Measurements from ENCODE around the gene FOSB. TPM values are rescaled to one million over a fixed set of nuclear protein-coding genes. Genes with fewer than 3 reads are reported as not detected.

FOSB gene
- polyA plus RNA-seq, 1 donor: 250 TPM

DNA sequence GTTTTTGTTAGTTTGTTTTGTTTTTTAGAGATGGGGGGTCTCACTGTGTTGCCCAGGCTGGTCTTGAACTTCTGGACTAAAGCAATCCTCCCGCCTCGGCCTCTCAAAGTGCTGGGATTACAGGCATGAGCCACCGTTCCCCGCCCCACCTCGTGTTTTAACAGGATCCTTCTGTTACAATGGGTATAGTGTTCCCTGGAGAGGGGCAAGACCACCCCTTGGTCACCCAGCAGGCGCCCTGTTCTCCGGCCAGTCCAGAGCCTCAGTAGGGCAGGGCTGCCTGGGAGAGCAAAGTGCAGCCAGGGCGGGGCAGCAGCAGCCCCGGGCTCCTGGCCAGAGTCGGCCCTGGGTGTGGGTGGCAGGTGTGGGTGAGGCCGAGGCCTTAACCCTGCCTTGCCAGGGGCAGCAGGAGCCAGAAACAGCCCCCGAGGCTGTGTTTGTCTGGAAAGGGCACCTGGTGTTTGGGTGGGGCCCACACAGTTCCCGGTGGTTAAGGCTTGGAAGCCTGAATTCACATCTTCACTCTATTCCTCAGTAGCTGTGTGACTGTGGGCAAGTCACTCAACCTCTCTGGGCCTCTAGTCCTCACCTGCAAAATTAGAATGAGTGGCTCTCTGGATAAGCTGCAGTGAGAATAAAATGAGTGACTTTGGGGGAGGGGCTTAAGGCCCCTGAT lies 46.7 kb downstream of the FOSB start:
- Histone ChIP-seq H3K4me3 (ENCODE audit: low read length) (no peak overlapping the region), H3K4me1 (ENCODE audit: control insufficient read depth, insufficient read depth, low read length) (peaks cover 28% of the 10 kb centered on the region), H3K27ac (ENCODE audit: low read length) (peak overlapping the region; percentile 38), H3K36me3 (ENCODE audit: control insufficient read depth, insufficient read depth, low read length) (peaks cover 26% of the 10 kb centered on the region), H3K27me3 (ENCODE audit: control insufficient read depth, insufficient read depth, low read length) (no peaks in the 10 kb centered on the region), H3K9me3 (ENCODE audit: control insufficient read depth, low read depth, low read length) (no peaks in the 10 kb centered on the region)
- WGBS (ENCODE audit: insufficient coverage, low lambda C conversion rate): no CpG with 5 or more reads among the region's 13 CpGs
- peak; percentile 73 to 81 for DNase-seq

DNA sequence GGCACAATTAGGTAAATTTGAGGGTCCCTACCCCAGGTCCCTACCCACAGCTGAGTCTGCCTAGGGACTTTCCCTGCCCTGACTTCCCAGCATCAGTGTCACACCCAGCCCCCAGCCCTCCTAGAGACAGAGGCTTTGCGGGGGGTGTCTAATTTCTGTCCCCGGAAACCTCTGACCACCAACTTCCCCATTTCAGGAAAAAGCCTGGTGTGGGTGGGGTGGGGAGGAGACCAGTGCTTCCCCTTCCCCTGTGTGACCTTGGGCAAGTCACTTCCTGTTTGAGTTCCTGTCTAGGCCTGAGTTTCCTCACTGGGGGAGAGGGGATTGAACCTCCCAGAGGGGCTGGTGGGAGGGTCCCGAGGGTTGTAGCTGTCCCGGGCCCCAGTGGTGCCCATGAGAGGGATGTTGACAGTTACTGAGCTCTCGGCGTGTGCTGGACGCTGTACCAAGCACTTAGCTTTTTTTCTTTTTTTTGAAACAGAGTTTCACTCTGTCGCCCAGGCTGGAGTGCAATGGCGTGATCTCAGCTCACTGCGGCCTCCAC lies 47.4 kb downstream of the FOSB start:
- Histone ChIP-seq H3K4me3 (ENCODE audit: low read length) (no peak overlapping the region), H3K27me3 (ENCODE audit: control insufficient read depth, insufficient read depth, low read length) (no peaks in the 10 kb centered on the region), H3K36me3 (ENCODE audit: control insufficient read depth, insufficient read depth, low read length) (peaks cover 29% of the 10 kb centered on the region), H3K9me3 (ENCODE audit: control insufficient read depth, low read depth, low read length) (no peaks in the 10 kb centered on the region), H3K4me1 (ENCODE audit: control insufficient read depth, insufficient read depth, low read length) (peaks cover 24% of the 10 kb centered on the region), H3K27ac (ENCODE audit: low read length) (peak overlapping the region; percentile 38)
- no peak for DNase-seq
- WGBS (ENCODE audit: insufficient coverage, low lambda C conversion rate): no CpG with 5 or more reads among the region's 10 CpGs

DNA sequence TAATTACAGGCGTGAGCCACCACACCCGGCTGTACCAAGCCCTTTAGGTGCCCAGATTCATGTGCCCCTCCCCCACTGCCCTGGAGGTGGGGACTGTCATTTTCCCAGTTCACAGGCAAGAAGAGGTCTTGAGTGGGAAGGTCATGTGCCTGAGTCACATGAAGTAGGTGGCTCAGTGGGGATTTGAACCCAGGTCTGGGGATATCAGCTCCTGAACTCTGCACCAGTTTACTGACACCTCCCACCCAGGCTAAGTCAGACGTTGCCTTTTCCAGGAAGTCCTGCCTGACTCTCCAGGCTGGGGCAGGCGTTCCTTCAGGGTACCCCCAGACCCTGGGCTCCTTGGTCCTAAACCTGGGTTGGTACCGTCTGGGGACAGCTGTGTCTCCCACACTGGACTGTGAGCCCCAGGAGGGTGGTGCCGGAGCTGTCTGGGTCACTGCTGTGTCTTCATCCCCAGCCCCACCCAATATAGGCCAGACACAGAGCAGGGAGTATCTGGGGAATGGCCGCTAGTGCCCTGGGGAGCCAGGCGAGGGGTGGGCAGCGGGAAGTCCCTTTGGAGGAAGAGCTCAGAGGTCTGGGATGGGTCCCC lies 48.1 kb downstream of the FOSB start:
- Histone ChIP-seq H3K4me3 (ENCODE audit: low read length) (no peak overlapping the region), H3K27ac (ENCODE audit: low read length) (peak overlapping the region; percentile 38), H3K9me3 (ENCODE audit: control insufficient read depth, low read depth, low read length) (no peaks in the 10 kb centered on the region), H3K27me3 (ENCODE audit: control insufficient read depth, insufficient read depth, low read length) (no peaks in the 10 kb centered on the region), H3K36me3 (ENCODE audit: control insufficient read depth, insufficient read depth, low read length) (peaks cover 32% of the 10 kb centered on the region), H3K4me1 (ENCODE audit: control insufficient read depth, insufficient read depth, low read length) (peaks cover 24% of the 10 kb centered on the region)
- peak in 1 of 2 donors; percentile 66 for DNase-seq
- WGBS (ENCODE audit: insufficient coverage, low lambda C conversion rate): no CpG with 5 or more reads among the region's 9 CpGs

DNA sequence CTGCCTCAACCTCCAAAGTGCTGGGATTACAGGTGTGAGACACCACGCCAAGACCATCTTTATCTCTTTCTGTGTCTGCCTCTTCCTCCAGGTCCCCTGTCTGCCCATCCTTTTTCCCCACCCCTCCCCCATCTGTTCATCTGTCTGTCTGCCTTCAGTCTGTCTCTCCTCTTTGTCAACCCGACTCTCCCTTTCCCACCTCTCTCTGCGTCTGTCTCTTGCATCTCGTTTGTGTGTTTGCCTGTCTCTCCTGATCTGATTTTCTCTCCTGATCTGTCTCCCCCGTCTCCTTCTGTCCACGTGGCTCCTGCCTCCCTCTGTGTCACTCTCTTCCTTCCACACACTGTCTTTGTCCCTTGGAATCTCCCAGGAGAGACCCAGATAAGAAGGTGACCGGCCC lies 49.4 kb downstream of the FOSB start:
- no peak overlapping the region for H3K27ac ChIP-seq (ENCODE audit: low read length)
- no peaks in the 10 kb centered on the region for H3K9me3 ChIP-seq (ENCODE audit: control insufficient read depth, low read depth, low read length)
- DNase-seq: no peak
- 50% methylated on average over 2 of the region's 7 CpGs for WGBS (ENCODE audit: insufficient coverage, low lambda C conversion rate)
- peaks cover 38% of the 10 kb centered on the region for H3K36me3 ChIP-seq (ENCODE audit: control insufficient read depth, insufficient read depth, low read length)
- no peak overlapping the region for H3K4me3 ChIP-seq (ENCODE audit: low read length)
- peaks cover 24% of the 10 kb centered on the region for H3K4me1 ChIP-seq (ENCODE audit: control insufficient read depth, insufficient read depth, low read length)
- no peaks in the 10 kb centered on the region for H3K27me3 ChIP-seq (ENCODE audit: control insufficient read depth, insufficient read depth, low read length)

DNA sequence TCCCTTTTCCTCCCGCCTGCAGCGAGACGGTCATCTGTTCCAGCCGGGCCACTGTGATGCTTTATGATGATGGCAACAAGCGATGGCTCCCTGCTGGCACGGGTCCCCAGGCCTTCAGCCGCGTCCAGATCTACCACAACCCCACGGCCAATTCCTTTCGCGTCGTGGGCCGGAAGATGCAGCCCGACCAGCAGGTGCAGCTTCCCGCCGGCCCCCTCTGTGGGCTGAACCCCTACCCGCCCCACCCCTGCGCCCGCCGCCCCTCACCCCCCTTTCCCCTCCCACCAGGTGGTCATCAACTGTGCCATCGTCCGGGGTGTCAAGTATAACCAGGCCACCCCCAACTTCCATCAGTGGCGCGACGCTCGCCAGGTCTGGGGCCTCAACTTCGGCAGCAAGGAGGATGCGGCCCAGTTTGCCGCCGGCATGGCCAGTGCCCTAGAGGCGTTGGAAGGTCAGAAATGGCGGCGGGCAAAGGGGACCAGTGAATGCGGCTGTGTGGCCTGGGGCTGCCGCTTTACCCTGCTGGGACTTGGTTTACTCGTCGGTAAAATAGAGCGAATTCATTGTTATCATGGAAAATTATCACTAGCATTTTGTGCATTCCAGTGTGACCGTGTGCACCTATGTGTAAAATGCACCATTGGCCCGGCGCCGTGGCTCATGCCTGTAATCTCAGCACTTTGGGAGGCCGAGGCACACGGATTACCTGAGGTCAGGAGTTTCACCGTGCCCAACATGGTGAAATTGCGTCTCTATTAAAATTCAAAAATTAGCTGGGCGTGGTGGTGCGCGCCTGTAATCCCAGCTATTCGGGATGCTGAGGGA lies 50.1 kb downstream of the FOSB start:
- H3K4me1 ChIP-seq (ENCODE audit: control insufficient read depth, insufficient read depth, low read length): peaks cover 24% of the 10 kb centered on the region
- WGBS (ENCODE audit: insufficient coverage, low lambda C conversion rate): 100% methylated on average over 2 of the region's 50 CpGs
- peaks cover 44% of the 10 kb centered on the region for H3K36me3 ChIP-seq (ENCODE audit: control insufficient read depth, insufficient read depth, low read length)
- H3K27me3 ChIP-seq (ENCODE audit: control insufficient read depth, insufficient read depth, low read length): no peaks in the 10 kb centered on the region
- no peak overlapping the region for H3K27ac ChIP-seq (ENCODE audit: low read length)
- H3K4me3 ChIP-seq (ENCODE audit: low read length): no peak overlapping the region
- H3K9me3 ChIP-seq (ENCODE audit: control insufficient read depth, low read depth, low read length): no peaks in the 10 kb centered on the region
- no peak for DNase-seq

DNA sequence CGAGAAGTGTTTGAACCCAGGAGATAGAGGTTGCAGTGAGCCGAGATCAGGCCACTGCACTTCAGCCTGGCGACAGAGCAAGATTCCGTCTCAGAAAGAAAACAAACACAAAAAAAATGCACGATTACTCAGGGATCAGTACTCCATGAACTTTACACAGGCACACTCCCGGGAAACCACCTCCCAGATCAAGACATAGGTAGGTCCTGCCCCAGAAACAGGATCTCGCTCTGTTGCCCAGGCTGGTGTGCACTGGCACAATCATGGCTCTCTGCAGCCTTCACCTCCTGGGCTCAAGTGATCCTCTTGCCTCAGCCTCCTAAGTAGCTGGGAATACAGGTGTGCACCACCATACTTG lies 50.7 kb downstream of the FOSB start:
- DNase-seq: peak in 1 of 2 donors; percentile 34
- Histone ChIP-seq H3K27me3 (ENCODE audit: control insufficient read depth, insufficient read depth, low read length) (no peaks in the 10 kb centered on the region), H3K9me3 (ENCODE audit: control insufficient read depth, low read depth, low read length) (no peaks in the 10 kb centered on the region), H3K4me1 (ENCODE audit: control insufficient read depth, insufficient read depth, low read length) (peaks cover 24% of the 10 kb centered on the region), H3K36me3 (ENCODE audit: control insufficient read depth, insufficient read depth, low read length) (peaks cover 47% of the 10 kb centered on the region), H3K27ac (ENCODE audit: low read length) (no peak overlapping the region), H3K4me3 (ENCODE audit: low read length) (no peak overlapping the region)
- WGBS (ENCODE audit: insufficient coverage, low lambda C conversion rate): no CpG with 5 or more reads among the region's 7 CpGs

DNA sequence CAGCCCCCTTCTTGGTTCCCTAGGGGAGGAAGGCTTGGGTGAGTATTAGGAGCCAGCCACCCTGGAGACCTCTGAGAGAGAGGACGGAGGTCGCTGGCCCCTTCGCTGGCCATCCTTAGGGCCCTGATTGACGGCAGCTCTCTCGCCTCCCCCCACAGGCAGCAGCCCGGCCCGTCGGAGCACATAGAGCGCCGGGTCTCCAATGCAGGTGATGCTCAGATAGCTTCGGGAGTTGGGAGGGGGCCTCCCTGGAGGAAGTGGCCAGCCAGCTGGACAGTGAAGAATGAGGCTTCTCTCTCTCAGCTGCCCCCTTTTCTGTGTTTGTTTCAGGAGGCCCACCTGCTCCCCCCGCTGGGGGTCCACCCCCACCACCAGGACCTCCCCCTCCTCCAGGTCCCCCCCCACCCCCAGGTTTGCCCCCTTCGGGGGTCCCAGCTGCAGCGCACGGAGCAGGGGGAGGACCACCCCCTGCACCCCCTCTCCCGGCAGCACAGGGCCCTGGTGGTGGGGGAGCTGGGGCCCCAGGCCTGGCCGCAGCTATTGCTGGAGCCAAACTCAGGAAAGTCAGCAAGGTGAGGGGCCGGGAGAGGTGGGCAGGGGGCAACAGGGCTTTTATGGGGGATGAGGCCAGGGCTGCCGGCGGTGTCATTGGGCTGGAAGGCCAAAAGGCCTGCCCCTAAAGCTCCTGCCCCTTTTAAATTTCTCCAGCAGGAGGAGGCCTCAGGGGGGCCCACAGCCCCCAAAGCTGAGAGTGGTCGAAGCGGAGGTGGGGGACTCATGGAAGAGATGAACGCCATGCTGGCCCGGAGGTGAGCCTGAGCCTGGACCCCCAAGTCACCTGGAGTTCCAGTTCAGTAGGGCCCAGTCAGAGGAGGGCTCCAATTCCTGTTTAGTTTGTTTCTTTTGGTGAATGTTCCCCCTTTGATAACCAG lies 54.5 kb downstream of the FOSB start:
- H3K4me1 ChIP-seq (ENCODE audit: control insufficient read depth, insufficient read depth, low read length): no peaks in the 10 kb centered on the region
- peaks cover 75% of the 10 kb centered on the region for H3K36me3 ChIP-seq (ENCODE audit: control insufficient read depth, insufficient read depth, low read length)
- H3K4me3 ChIP-seq (ENCODE audit: low read length): no peak overlapping the region
- no peaks in the 10 kb centered on the region for H3K27me3 ChIP-seq (ENCODE audit: control insufficient read depth, insufficient read depth, low read length)
- no CpG with 5 or more reads among the region's 24 CpGs for WGBS (ENCODE audit: insufficient coverage, low lambda C conversion rate)
- H3K9me3 ChIP-seq (ENCODE audit: control insufficient read depth, low read depth, low read length): no peaks in the 10 kb centered on the region
- no peak overlapping the region for H3K27ac ChIP-seq (ENCODE audit: low read length)
- no peak for DNase-seq

DNA sequence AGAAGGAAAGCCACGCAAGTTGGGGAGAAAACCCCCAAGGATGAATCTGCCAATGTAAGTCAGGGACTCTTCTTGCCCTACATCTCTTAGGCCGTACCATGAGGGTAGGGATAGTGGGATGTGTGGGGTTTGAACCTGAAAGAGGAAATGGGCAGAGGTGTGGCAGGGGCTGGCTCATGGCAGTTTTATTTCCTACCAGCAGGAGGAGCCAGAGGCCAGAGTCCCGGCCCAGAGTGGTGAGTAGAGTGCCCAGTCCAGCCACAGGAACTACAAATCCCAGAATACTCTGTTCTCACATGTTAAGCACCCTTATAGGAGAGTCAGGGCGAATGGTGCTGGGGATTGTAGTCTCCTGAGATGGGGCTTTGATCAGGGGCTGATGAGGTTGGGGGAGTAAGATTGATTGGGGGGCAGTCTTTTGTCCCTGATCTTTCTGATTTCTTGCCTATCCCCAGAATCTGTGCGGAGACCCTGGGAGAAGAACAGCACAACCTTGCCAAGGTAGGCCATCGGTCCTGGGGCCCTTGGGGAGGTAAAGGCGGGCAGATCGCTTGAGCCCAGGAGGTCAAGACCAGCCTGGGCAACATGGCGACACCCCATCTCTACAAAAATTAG lies 56.0 kb downstream of the FOSB start:
- peak; percentile 84 to 85 for DNase-seq
- H3K4me3 ChIP-seq (ENCODE audit: low read length): no peak overlapping the region
- no peaks in the 10 kb centered on the region for H3K9me3 ChIP-seq (ENCODE audit: control insufficient read depth, low read depth, low read length)
- H3K27me3 ChIP-seq (ENCODE audit: control insufficient read depth, insufficient read depth, low read length): peaks cover 1% of the 10 kb centered on the region
- peaks cover 64% of the 10 kb centered on the region for H3K36me3 ChIP-seq (ENCODE audit: control insufficient read depth, insufficient read depth, low read length)
- no CpG with 5 or more reads among the region's 9 CpGs for WGBS (ENCODE audit: insufficient coverage, low lambda C conversion rate)
- H3K4me1 ChIP-seq (ENCODE audit: control insufficient read depth, insufficient read depth, low read length): no peaks in the 10 kb centered on the region
- H3K27ac ChIP-seq (ENCODE audit: low read length): no peak overlapping the region

DNA sequence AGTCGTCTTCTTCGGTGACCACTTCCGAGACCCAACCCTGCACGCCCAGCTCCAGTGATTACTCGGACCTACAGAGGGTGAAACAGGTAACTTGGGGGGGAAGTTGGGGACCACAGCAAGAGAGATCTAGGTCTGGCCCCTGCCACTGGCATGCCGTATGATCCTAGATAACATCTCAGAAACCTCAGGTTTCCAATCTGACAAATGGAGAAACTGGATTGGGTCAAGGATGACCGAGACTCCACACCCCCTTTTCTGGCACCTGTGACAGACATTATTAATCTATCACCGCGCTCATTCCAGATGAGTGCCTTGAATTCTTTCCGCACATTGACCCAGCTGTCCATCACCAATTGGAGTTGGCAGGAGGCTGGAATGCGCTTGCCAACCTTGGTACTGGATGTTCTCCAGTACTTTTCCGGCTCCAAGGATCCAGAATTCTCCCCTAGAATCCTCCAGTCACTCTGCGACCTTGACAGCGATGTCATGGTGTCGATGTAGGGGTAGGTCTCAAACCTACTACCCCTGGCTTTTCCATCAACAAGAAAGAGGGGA lies 56.9 kb downstream of the FOSB start:
- Histone ChIP-seq H3K27me3 (ENCODE audit: control insufficient read depth, insufficient read depth, low read length) (peaks cover 9% of the 10 kb centered on the region), H3K4me3 (ENCODE audit: low read length) (no peak overlapping the region), H3K27ac (ENCODE audit: low read length) (no peak overlapping the region), H3K36me3 (ENCODE audit: control insufficient read depth, insufficient read depth, low read length) (peaks cover 61% of the 10 kb centered on the region), H3K4me1 (ENCODE audit: control insufficient read depth, insufficient read depth, low read length) (peaks cover 4% of the 10 kb centered on the region), H3K9me3 (ENCODE audit: control insufficient read depth, low read depth, low read length) (no peaks in the 10 kb centered on the region)
- DNase-seq: no peak
- no CpG with 5 or more reads among the region's 15 CpGs for WGBS (ENCODE audit: insufficient coverage, low lambda C conversion rate)

Measured in large intestine (tissue), 3 donors.